ENCODE data around the gene SASH1.

GRCh38 chr6:148509800-148510581 lies 167.4 kb downstream of the SASH1 start:
- TF ChIP-seq CTCF (IDR thresholded peaks at IDR 0.05) (no peak), MAX (CRISPR knock-in tag; IDR thresholded peaks at IDR 0.05) (no peak), JUN (CRISPR knock-in tag; IDR thresholded peaks at IDR 0.05) (no peak)

Data from WTC11 (cell line).